HG02642 (cell line): ENCODE measurements around the gene F2.
"Not testable (repeated sequence)": the region's sequence is repeated elsewhere in the genome, so short reads cannot be mapped to it uniquely, and the experiment has no call there.

Source experiments
- ATAC-seq: cut with Tn5 transposase; IDR thresholded peaks from one replicate; pipeline ENCODE4 v1.9.1; 2021; ENCODE audit warnings: mild to moderate bottlenecking; ENCODE audit not compliant: unreplicated experiment, poor library complexity

The F2 gene

DNA sequence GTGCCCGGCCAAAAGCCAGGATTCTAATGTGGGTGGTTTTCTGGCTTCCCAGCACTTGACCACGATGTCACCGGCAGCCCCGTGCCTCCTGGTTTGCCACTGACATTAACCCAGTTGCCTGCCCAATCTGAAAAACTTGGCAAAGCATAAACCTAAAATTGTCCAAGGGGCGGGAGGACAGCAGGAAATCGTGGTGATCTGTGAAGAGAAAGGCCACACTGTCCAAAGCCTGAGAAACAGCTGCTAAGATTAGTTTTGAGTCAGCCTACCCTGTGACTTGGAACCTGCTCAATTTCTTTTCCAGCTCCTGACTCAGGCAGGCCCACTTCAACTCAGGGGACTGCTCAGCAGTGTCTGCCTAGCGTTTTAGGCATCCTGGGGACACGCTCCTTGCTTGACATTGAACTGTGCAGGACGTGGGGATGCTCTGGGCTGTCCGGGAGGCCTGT, 8.2 kb upstream of the F2 start:
- no peak for ATAC-seq

DNA sequence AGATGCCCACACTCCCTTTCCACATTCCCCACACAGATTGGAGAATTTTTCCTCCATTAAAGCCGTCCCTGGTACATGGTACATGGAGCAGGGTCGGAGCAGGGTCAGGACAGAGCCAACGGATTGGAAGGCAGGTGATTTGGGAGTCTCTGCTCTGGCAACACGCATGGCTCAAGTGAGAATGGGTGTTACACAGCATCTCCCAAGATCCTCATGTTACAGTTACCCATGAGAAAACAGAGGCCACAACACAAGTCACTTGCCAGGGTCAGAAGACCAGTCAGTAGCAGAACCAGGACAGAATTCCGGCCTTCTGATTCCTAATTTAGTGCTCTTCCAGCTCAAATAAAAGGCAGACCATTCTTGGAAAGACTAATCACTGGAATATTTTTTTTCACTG, 7.7 kb upstream of the F2 start:
- no peak for ATAC-seq

- no peak for ATAC-seq
Measured at GRCh38 chr11:46712874-46713576, 6.0 kb upstream of the F2 start.

- not testable (repeated sequence) for ATAC-seq
Measured at GRCh38 chr11:46717825-46718154, 1.2 kb upstream of the F2 start.

GRCh38 chr11:46718155-46719019, 626 bp upstream of the F2 start:
- no peak for ATAC-seq

DNA sequence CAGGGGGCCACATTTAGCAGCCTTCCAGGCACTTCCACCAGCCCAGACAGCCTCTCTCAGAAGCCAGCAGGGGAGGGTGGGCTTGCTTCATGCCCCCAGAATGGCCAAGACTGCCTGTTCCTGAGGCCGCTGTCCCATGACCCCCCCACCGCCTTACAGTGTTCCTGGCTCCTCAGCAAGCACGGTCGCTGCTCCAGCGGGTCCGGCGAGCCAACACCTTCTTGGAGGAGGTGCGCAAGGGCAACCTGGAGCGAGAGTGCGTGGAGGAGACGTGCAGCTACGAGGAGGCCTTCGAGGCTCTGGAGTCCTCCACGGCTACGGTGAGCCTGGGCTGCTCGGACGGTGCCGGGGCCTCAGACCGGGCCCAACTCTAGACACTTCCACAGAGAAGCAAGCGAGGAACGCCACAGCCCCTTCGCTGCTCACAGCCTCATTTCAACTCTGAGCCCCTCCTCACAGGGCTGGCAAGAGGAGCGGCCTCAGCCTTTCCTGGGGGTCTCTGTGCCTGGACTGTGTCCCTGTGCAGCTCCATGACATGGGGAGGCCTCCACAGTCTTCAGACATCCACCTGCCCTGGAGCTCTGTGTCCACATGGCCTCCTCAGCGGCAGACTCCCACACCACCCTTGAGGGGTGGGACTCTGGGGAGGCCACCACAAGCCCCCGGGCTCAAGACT, 668 bp downstream of the F2 start:
- no peak for ATAC-seq

GRCh38 chr11:46721286-46721685, 2.3 kb downstream of the F2 start:
- ATAC-seq: no peak

- ATAC-seq: no peak
Measured at GRCh38 chr11:46722566-46723358, 3.7 kb downstream of the F2 start.

GRCh38 chr11:46723359-46723680, 4.3 kb downstream of the F2 start:
- no peak for ATAC-seq

DNA sequence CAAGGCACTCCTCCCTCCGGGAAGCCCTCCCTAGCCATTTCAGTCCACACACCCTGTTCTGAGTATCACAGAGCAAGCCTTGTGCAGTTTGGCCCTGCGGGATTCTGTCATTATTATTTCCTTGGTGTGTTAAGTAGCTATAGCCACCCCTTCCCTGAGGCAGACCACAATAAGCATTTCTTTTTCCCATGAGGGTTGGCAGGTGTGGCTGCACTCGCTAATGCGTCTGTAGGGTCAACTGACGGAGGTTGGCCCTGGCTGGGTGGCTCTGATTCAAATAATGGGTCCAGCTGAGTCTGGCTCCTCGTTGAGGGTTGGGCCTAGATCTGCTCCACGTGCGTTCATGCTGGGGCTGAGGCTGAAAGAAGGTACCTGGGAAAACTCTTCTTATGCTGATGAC, 5.1 kb downstream of the F2 start:
- ATAC-seq: no peak

- ATAC-seq: no peak
Measured at GRCh38 chr11:46725338-46726205, 6.6 kb downstream of the F2 start.

DNA sequence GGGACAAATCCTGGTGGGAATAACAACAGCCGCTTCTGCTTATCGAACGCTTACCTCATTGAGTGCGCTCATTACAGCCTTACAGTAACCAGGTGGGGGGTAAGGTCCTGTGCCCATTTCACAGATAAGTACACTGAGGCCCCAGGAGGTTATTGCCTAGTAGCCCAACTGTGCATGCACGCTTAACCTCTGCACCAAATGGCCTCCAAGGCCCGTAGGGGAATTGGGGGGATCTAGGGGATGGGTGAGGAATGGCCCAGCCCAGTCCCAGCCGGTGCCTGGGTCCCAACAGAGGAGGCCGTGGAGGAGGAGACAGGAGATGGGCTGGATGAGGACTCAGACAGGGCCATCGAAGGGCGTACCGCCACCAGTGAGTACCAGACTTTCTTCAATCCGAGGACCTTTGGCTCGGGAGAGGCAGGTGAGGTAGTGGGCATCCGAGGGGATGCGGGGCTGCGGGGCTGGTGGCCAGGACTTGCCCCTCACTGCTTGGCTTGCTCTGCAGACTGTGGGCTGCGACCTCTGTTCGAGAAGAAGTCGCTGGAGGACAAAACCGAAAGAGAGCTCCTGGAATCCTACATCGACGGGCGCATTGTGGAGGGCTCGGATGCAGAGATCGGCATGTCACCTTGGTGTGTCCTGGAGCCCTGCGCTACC, 7.3 kb downstream of the F2 start:
- no peak for ATAC-seq

- ATAC-seq: no peak
Measured at GRCh38 chr11:46727952-46728658, 9.1 kb downstream of the F2 start.

DNA sequence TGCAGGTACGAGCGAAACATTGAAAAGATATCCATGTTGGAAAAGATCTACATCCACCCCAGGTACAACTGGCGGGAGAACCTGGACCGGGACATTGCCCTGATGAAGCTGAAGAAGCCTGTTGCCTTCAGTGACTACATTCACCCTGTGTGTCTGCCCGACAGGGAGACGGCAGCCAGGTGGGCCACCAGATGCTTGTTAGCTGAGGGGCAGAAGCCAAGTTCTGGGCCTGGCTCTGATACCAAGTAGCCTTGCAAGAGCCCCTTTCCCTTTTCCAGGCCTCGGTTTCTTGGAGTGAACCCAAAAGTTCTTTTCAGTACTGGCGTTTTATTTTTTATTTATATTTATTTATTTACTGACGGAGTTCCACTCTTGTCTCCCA, 9.6 kb downstream of the F2 start:
- no peak for ATAC-seq

DNA sequence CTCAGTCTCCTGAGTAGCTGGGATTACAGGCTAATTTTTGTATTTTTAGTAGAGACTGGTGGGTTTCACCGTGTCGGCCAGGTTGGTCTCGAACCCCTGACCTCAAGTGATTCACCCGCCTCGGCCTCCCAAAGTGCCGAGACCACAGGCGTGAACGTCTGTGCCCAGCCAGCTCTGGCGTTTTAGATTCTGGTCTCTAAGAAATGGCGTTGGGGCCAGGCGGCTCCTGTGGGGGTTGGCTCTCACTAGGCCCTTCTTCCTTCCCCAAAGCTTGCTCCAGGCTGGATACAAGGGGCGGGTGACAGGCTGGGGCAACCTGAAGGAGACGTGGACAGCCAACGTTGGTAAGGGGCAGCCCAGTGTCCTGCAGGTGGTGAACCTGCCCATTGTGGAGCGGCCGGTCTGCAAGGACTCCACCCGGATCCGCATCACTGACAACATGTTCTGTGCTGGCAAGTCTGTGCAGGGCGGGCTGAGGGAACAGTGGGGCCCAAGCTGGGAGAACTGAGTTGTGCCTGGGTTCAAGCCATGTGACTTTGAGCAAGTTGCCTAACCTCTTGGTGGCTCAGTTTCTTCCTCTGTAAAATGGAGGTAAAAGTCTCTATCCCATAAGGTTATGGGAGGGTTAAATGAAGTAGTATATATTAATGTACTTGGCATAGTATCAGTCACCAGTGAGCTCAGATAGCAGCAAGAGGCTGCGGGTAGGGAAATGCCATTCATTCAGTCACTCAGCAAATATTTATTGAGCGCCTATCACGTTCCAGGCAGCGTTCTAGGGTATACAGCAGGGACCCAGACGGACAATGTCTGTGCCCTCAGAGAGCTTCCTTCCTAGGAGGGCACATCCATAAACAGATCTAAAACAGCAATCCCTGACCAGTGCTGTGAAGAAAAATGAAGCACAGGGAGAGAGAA, 10.4 kb downstream of the F2 start:
- ATAC-seq: no peak

- no peak for ATAC-seq
Measured at GRCh38 chr11:46731545-46731944, 12.5 kb downstream of the F2 start.

DNA sequence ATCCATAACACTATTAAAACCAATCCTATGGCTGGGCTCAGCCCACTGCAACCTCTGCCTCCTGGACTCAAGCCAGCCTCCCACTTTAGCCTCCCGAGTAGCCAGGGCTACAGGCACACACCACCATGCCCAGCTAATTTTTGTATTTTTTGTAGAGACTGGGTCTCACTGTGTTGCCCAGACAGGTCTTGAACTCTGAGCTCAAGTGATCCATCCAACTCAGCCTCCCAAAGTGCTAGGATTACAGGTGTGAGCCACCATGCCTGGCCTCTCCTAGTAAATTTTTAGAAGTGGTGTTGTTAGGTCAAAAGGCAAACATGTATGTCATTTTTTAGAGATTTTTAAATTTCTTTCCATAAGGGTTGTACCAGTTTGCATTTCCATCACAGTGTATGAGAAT, 14.2 kb downstream of the F2 start:
- no peak for ATAC-seq

GRCh38 chr11:46736146-46736545, 17.1 kb downstream of the F2 start:
- no peak for ATAC-seq
